HEK293T (cell line): ENCODE results near the gene XRCC5.

ENCODE experiments used
- CTCF ChIA-PET: fragments of 350-600 bp; formaldehyde crosslinking; extraction: SDS; loops from one replicate; lab custom pipeline; 2021; ENCODE audit warnings: antibody characterized with exemption, inconsistent platforms; lab: Yijun Ruan, JAX
- POLR2A ChIA-PET: fragments of 350-600 bp; formaldehyde crosslinking; extraction: SDS; loops from one replicate; lab custom pipeline; 2020; ENCODE audit warnings: antibody characterized with exemption, inconsistent platforms; lab: Yijun Ruan, JAX
- DNase-seq: peaks from one replicate; pipeline ENCODE4 v3.0.0; 2012; ENCODE audit warnings: mixed read lengths; ENCODE audit errors: extremely low spot score
- ARNT ChIP-seq: fragments of 450-650 bp; IDR thresholded peaks from 2 replicates; pipeline ENCODE4 v1.6.1; 2017; ENCODE audit warnings: mild to moderate bottlenecking
- BHLHE40 ChIP-seq: fragments of 450-650 bp; IDR thresholded peaks from 2 replicates; pipeline ENCODE4 v1.6.1; 2016; ENCODE audit warnings: mild to moderate bottlenecking, moderate library complexity, borderline replicate concordance
- CTBP1 ChIP-seq: fragments of 450-650 bp; IDR thresholded peaks from 2 replicates; pipeline ENCODE4 v1.6.1; 2016; ENCODE audit warnings: borderline replicate concordance
- ELF4 ChIP-seq: fragments of 450-650 bp; IDR thresholded peaks from 2 replicates; pipeline ENCODE4 v1.6.1; 2017; ENCODE audit warnings: antibody characterized with exemption
- FOXA1 ChIP-seq: fragments of 450-650 bp; IDR thresholded peaks from 2 replicates; pipeline ENCODE4 v1.6.1; 2016; ENCODE audit warnings: mild to moderate bottlenecking
- FOXK2 ChIP-seq: fragments of 450-650 bp; IDR thresholded peaks from 2 replicates; pipeline ENCODE4 v1.6.1; 2016; ENCODE audit warnings: mild to moderate bottlenecking
- FOXM1 ChIP-seq: fragments of 450-650 bp; IDR thresholded peaks from 2 replicates; pipeline ENCODE4 v1.6.1; 2017; ENCODE audit warnings: mild to moderate bottlenecking, borderline replicate concordance
- HDGF ChIP-seq: fragments of 450-650 bp; IDR thresholded peaks from 2 replicates; pipeline ENCODE4 v1.6.1; 2017; ENCODE audit warnings: antibody characterized with exemption, borderline replicate concordance
- L3MBTL2 ChIP-seq: fragments of 450-650 bp; conservative IDR thresholded peaks from 2 replicates; pipeline ENCODE4 v1.6.1; 2016; ENCODE audit warnings: mild to moderate bottlenecking
- LEF1 ChIP-seq: fragments of 450-650 bp; IDR thresholded peaks from 2 replicates; pipeline ENCODE4 v1.6.1; 2017; ENCODE audit warnings: mild to moderate bottlenecking, borderline replicate concordance
- NFRKB ChIP-seq: fragments of 450-650 bp; IDR thresholded peaks from 2 replicates; pipeline ENCODE4 v1.6.1; 2016; ENCODE audit warnings: mild to moderate bottlenecking, moderate library complexity
- SP1 ChIP-seq: fragments of 450-650 bp; IDR thresholded peaks from 2 replicates; pipeline ENCODE4 v1.6.1; 2017
- SUZ12 ChIP-seq: fragments of 450-650 bp; IDR thresholded peaks from 2 replicates; pipeline ENCODE4 v1.6.1; 2016; ENCODE audit warnings: mild to moderate bottlenecking
- TARDBP ChIP-seq: fragments of 450-650 bp; IDR thresholded peaks from 2 replicates; pipeline ENCODE4 v1.6.1; 2016
- ZNF384 ChIP-seq: fragments of 450-650 bp; IDR thresholded peaks from 2 replicates; pipeline ENCODE4 v1.6.1; 2016
- TF ChIP-seq, protein P1 (sequence below): fragments of 450-650 bp; IDR thresholded peaks from 2 replicates; pipeline ENCODE4 v1.6.1; 2016

XRCC5 gene

DNA sequence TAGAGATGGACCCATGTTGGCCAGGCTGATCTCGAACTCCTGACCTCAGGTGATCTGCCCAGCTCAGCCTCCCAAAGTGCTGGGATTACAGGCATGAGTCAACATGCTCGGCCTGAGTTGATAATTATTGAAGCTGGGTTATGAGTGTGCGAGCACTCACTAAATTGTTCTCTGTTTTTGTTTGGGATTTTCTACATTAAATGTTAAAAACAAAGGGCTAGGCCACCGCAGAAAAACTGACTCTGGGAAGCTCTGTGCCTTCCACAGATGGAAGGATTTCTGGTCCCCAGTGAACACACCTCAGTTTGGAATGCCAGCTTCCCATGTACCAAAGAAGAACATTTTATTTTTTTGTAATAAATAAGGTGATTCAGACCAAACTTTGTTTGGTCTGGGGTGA lies 83.0 kb downstream of the XRCC5 start:
- POLR2A ChIA-PET: no interaction called here
- no peak for DNase-seq
- TF ChIP-seq FOXK2: no peak
- TF ChIP-seq FOXM1: no peak
- TF ChIP-seq ARNT: no peak
- TF ChIP-seq BHLHE40: no peak
- TF ChIP-seq SP1: no peak
- no peak for TF ChIP-seq ELF4
- no peak for TF ChIP-seq FOXA1
- no peak for TF ChIP-seq SUZ12
- TF ChIP-seq CTBP1: no peak
- CTCF ChIA-PET: no interaction called here

DNA sequence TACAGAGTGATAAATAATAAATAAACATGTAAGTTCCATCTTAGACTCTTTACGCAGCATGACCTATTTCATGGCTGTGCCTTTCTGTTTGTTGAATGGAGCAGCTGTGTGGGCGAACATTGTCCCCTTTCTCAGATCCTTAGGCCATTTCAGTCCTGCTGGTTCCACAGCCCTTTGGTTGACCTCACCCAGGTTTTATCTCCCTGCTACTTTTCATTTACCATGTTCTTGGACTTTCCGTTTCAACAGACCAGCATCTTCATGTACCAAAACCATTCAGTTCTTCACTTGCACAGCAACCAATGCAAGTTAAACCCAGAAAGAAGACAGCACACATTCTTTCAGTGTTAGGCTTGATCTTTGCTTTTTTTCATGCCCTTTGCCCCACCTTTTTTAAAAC lies 83.8 kb downstream of the XRCC5 start:
- CTCF ChIA-PET: no interaction called here
- TF ChIP-seq ARNT (no peak), HDGF (no peak), SP1 (no peak), FOXA1 (no peak), NFRKB (no peak), BHLHE40 (no peak)
- TF ChIP-seq, protein P1, sequence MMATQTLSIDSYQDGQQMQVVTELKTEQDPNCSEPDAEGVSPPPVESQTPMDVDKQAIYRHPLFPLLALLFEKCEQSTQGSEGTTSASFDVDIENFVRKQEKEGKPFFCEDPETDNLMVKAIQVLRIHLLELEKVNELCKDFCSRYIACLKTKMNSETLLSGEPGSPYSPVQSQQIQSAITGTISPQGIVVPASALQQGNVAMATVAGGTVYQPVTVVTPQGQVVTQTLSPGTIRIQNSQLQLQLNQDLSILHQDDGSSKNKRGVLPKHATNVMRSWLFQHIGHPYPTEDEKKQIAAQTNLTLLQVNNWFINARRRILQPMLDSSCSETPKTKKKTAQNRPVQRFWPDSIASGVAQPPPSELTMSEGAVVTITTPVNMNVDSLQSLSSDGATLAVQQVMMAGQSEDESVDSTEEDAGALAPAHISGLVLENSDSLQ: no peak
- no peak for DNase-seq
- POLR2A ChIA-PET: no interaction called here

DNA sequence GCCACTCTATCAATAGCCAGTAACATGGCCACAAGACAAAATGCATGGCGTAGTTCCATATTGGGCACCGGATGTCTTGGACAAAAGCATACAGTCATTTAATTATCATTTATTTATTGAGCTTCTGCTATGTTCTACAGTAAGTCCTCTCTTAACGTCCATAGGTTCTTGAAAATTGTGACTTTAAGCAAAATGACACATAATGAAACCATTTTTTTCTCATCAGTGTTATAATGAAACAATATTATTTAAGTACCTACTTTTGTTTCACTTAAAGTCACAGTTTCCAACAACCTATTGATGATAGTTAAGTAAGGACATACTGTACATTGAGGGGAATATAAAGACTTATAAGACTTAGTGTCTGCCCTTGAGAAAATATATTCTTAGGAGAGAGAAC lies 84.9 kb downstream of the XRCC5 start:
- no peak for DNase-seq
- TF ChIP-seq FOXA1 (no peak), ZNF384 (no peak), TARDBP (no peak), FOXK2 (no peak), ELF4 (no peak), SP1 (no peak), L3MBTL2 (no peak), FOXM1 (no peak), BHLHE40 (no peak), LEF1 (no peak), HDGF (no peak), SUZ12 (no peak), CTBP1 (no peak), NFRKB (no peak), ARNT (no peak)
- TF ChIP-seq, protein P1: no peak
- POLR2A ChIA-PET: no interaction called here
- CTCF ChIA-PET: no interaction called here

DNA sequence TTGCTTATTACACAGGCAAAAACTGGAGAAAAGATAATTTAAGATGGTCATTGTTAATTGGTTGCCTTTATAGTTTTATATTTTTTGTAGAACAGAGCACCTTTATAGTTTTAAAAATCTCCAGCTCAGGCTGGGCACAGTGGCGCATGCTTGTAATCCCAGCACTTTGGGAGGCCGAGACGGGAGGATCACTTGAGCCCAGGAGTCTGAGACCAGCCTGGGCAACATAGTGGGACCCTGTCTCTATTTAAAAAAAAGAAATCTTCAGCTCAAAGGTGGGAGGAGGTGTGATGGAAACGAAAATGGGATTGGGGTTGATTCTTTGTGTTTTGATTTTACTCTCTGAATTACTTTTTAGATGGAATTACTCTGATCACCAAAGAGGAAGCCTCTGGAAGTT lies 85.4 kb downstream of the XRCC5 start:
- TF ChIP-seq LEF1 (no peak), ZNF384 (no peak), L3MBTL2 (no peak), SP1 (no peak), FOXM1 (no peak), FOXK2 (no peak), ARNT (no peak), BHLHE40 (no peak), FOXA1 (no peak), SUZ12 (no peak)
- CTCF ChIA-PET: interaction anchor here (0.6 kb wide), 1 partner anchor 210 kb away, joined by 4 read pairs; no protein-coding TSS in a partner anchor
- POLR2A ChIA-PET: no interaction called here
- no peak for DNase-seq

DNA sequence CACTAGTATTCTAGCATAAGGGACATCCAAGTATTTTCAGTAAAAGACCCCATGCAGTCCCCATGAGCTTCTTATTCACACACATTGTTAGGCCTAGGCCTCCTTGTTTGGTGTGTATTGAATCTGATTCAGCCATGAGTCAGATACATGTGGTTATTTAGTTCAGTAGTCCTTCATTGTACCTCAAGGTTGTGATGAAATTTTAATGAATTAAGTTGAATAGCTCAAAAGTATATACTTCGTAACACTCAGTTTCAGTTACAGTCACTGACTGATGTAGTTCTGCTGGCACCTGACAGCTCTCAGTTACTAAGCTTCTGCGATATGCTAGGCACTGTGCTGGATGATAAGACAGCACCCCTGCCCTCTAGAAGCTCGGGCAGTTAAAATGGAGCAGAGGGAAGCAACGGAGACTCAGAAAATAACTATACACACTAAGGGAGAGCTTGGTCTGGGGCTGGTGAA lies 86.4 kb downstream of the XRCC5 start:
- ChIA-PET CTCF (no interaction called here), POLR2A (no interaction called here)
- TF ChIP-seq FOXK2 (no peak), BHLHE40 (no peak), LEF1 (no peak), L3MBTL2 (no peak), SP1 (no peak), NFRKB (no peak), TARDBP (no peak), SUZ12 (no peak), FOXA1 (no peak), FOXM1 (no peak), ARNT (no peak), ELF4 (no peak)
- TF ChIP-seq, protein P1: no peak
- no peak for DNase-seq

DNA sequence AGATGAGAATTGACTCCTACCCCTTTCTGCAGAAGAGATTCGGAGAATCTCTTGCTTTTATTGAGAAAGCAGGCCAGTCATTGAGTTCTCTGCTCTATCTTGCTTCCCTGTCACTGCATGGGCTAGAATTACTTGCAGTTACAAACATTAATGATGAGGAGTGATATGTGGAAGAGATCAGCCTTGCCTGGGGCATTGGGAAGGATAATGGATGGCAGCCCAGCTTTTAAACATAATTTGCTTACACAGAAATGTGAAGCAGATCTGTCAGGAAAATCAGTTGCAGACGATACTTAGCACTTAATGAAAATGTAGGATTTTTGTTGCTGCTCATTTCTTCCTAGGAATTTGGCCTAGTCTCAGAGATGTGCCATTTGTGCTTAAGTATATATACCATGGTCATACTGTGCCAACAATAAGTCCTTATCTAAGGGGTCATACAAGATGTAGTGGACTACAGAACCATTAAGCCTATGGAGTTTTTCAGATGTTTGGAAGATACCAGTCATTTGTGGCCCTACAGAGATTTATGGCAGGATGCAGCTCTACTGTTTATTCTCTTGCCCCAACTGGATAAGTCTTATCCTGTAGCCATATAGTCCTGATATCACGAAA lies 92.7 kb downstream of the XRCC5 start:
- POLR2A ChIA-PET: no interaction called here
- no peak for TF ChIP-seq HDGF
- no peak for TF ChIP-seq ELF4
- no peak for TF ChIP-seq FOXK2
- no peak for TF ChIP-seq BHLHE40
- no peak for DNase-seq
- CTCF ChIA-PET: interaction anchor here (0.6 kb wide), 1 partner anchor 10 kb away, joined by 10 read pairs; no protein-coding TSS in a partner anchor
